Progenitor cell of endocrine pancreas (in vitro differentiated cells): ENCODE measurements around the gene ZBTB40. TPM values are rescaled to one million over a fixed set of nuclear protein-coding genes. Genes with fewer than 3 reads are reported as not detected.
A peak's percentile ranks its signal among the peaks of the same experiment; 100 is the strongest.

Experiments
- DNase-seq: peaks from one replicate; pipeline ENCODE4 v3.0.0; 2021; ENCODE audit warnings: low spot score; ENCODE audit not compliant: unreplicated experiment
- H3K27ac Mint-ChIP-seq: 2 replicates; pipeline ENCODE4 v1.8.0; 2021; ENCODE audit warnings: mild to moderate bottlenecking, moderate library complexity, mixed read lengths
- H3K27me3 Mint-ChIP-seq: 2 replicates; pipeline ENCODE4 v1.8.0; 2021; ENCODE audit warnings: mixed read lengths
- H3K36me3 Mint-ChIP-seq: 2 replicates; pipeline ENCODE4 v1.8.0; 2022; ENCODE audit warnings: mixed read lengths; ENCODE audit not compliant: insufficient read depth
- H3K4me1 Mint-ChIP-seq: 2 replicates; pipeline ENCODE4 v1.8.0; 2021; ENCODE audit warnings: low read depth, mixed read lengths
- H3K4me3 Mint-ChIP-seq: 2 replicates; pipeline ENCODE4 v1.8.0; 2021; ENCODE audit warnings: low read depth, mild to moderate bottlenecking, moderate library complexity, mixed read lengths
- H3K9me3 Mint-ChIP-seq: 2 replicates; pipeline ENCODE4 v1.8.0; 2021; ENCODE audit warnings: low read depth, mixed read lengths
- total RNA-seq: library from RNA; stranded (reverse); gene quantifications from 2 replicates; pipeline ENCODE4 v1.2.1, GENCODE V29; 2021
- TF ChIP-seq, protein P1 (sequence below): fragments of 200-600 bp; sonication (generic); IDR thresholded peaks from one replicate; pipeline ENCODE4 v1.5.0; 2021; ENCODE audit warnings: antibody characterized with exemption, mild to moderate bottlenecking; ENCODE audit not compliant: unreplicated experiment

The ZBTB40 gene
- total RNA-seq, 1 donor from 2014 or later = 40.9 TPM

- peaks cover 62% of the 10 kb centered on the region for H3K27me3 Mint-ChIP-seq
- H3K36me3 Mint-ChIP-seq = no peaks in the 10 kb centered on the region
- peak overlapping the region; percentile 25 for H3K4me3 Mint-ChIP-seq
- no peaks in the 10 kb centered on the region for H3K9me3 Mint-ChIP-seq
- no peak for DNase-seq
- H3K4me1 Mint-ChIP-seq = peaks cover 20% of the 10 kb centered on the region
- peak overlapping the region; percentile 70 for H3K27ac Mint-ChIP-seq
- TF ChIP-seq, protein P1, sequence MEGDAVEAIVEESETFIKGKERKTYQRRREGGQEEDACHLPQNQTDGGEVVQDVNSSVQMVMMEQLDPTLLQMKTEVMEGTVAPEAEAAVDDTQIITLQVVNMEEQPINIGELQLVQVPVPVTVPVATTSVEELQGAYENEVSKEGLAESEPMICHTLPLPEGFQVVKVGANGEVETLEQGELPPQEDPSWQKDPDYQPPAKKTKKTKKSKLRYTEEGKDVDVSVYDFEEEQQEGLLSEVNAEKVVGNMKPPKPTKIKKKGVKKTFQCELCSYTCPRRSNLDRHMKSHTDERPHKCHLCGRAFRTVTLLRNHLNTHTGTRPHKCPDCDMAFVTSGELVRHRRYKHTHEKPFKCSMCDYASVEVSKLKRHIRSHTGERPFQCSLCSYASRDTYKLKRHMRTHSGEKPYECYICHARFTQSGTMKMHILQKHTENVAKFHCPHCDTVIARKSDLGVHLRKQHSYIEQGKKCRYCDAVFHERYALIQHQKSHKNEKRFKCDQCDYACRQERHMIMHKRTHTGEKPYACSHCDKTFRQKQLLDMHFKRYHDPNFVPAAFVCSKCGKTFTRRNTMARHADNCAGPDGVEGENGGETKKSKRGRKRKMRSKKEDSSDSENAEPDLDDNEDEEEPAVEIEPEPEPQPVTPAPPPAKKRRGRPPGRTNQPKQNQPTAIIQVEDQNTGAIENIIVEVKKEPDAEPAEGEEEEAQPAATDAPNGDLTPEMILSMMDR = no peak
Measured at GRCh38 chr1:22556391-22557104, 104.9 kb downstream of the ZBTB40 start.

DNA sequence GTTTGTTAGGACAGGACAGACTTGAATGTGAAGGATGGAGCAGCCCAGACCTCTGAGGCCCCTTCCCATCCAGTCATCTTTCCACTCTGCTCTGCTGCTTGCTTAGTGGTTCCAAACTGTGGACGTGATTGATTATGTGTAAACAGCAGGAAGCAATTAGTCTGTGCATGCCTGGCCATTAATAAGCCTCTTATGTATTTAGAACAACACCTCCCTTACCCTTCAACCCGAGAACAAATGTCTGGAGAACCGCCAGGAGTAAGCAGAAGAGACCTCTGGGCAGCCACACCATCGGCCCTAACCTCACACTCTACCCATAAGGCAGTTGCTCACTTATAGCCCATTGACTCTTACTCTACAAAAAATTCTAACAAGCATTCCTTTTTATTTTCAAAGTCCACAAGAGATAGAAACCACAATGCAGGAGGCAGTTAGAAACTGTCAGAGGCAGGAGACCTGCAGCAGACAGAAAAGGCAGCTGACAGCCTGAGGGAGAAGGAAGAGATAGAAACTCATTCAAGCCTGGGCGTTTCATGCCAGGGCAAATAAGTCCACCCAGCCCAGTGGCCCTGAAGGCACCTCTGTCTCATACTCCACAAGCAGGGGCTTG, 105.8 kb downstream of the ZBTB40 start:
- no peak for DNase-seq
- TF ChIP-seq, protein P1 = no peak
- peak overlapping the region; percentile 25 for H3K4me3 Mint-ChIP-seq
- H3K27me3 Mint-ChIP-seq = peaks cover 64% of the 10 kb centered on the region
- no peaks in the 10 kb centered on the region for H3K36me3 Mint-ChIP-seq
- peaks cover 20% of the 10 kb centered on the region for H3K4me1 Mint-ChIP-seq
- H3K27ac Mint-ChIP-seq = peak overlapping the region; percentile 70
- H3K9me3 Mint-ChIP-seq = no peaks in the 10 kb centered on the region

DNA sequence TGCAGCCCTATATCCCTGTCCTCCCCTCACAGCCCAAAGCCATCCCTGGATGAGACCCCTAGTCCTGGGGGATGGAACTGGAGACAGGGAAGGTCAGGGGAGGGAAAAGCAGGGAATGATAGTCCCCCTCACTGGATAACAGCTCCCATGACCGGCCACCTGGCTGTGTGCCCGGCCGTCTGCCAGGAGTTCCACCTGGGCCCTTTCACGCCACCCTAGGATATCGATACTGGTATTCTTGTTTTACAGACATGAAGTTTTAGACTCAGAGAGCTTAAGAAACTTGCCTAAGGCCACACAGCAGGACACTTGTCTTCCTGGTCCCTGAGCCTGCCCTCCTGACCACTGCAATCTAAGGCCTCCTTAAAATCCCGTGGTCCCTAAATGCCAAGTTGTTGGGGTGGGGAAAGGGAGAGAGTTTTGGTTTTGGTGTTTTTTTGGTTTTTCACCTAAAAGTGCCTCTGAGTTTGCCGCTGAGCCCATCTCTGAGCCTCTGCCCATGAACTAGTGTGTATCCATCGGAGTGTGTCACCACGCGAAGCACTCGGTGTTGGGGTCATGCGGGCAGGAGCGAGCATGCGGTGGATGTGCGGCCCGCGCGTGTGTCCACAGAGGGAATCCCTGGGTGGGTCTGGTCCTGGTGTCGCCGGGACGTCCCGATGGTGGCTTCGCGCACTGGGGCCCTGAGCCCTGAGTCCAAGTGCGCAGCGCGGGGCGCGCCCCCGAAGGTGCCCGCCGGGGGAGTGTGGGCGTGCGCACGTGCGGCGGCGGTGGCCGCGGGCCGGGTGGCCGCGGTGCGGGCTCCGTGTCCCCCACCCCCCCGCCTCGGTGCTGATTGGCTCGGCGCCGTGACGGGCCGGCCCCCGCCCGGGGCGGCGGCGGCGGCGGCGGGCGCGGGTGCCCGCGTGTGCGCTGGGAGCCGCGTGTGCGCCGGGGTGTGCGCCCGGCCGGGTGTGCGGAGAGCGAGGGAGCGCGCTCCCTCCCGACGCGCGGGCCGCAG, 111.2 kb downstream of the ZBTB40 start, which contains the start of gene EPHA8:
Gene EPHA8 (plus strand): TSS at position 906 of the 1,000 bp plus-strand sequence. CDS start 147 bp downstream, outside the sequence.
- DNase-seq = no peak
- H3K9me3 Mint-ChIP-seq = no peaks in the 10 kb centered on the region
- peaks cover 79% of the 10 kb centered on the region for H3K27me3 Mint-ChIP-seq
- peak within 1 kb of the TSS; percentile 66 for H3K4me3 Mint-ChIP-seq
- no peaks in the 10 kb centered on the region for H3K36me3 Mint-ChIP-seq
- TF ChIP-seq, protein P1 = no peak
- peaks cover 4% of the 10 kb centered on the region for H3K4me1 Mint-ChIP-seq
- no peak within 1 kb of the TSS for H3K27ac Mint-ChIP-seq

- Mint-ChIP-seq H3K4me1 (peaks cover 4% of the 10 kb centered on the region), H3K9me3 (no peaks in the 10 kb centered on the region), H3K36me3 (no peaks in the 10 kb centered on the region), H3K27ac (no peak overlapping the region), H3K4me3 (peak overlapping the region; percentile 66), H3K27me3 (peaks cover 82% of the 10 kb centered on the region)
- TF ChIP-seq, protein P1 = no peak
- DNase-seq = no peak
Measured at GRCh38 chr1:22563671-22564602, 112.3 kb downstream of the ZBTB40 start.
